Esophagus muscularis mucosa (tissue), 4 donors: ENCODE results near the gene PPARD. TPM values are rescaled to one million over a fixed set of nuclear protein-coding genes. Genes with fewer than 3 reads are reported as not detected.
"Not testable (repeated sequence)": the region's sequence is repeated elsewhere in the genome, so short reads cannot be mapped to it uniquely, and the experiment has no call there.

Experiments used
- DNase-seq: peaks from one replicate; pipeline ENCODE4 v3.0.0-alpha.2; 2017; ENCODE audit errors: extremely low spot score
- H3K27ac ChIP-seq, 4 donors: fragments of 200-600 bp; sonication (generic); replicated peaks in 1 of 4; 1 replicate in 3 of 4; 2 replicates in 1 of 4; pipeline ENCODE4 v1.5.1; 2016 to 2019; ENCODE audit warnings: mild to moderate bottlenecking in 1 of 4
- H3K27me3 ChIP-seq, 4 donors: fragments of 200-600 bp; sonication (generic); one replicate each; pipeline versions ENCODE4 v1.5.1 to v1.6.0; 2016 to 2019
- H3K36me3 ChIP-seq, 4 donors: fragments of 200-600 bp; sonication (generic); one replicate each; pipeline ENCODE4 v1.5.1; 2016 to 2019
- H3K4me1 ChIP-seq, 4 donors: fragments of 200-600 bp; sonication (generic); one replicate each; pipeline ENCODE4 v1.5.1; 2016 to 2019
- H3K4me3 ChIP-seq, 4 donors: fragments of 200-600 bp; sonication (generic); 1 replicate in 2 of 4; 2 replicates in 2 of 4; pipeline ENCODE4 v1.5.1; 2016 to 2019; ENCODE audit warnings: mild to moderate bottlenecking in 4 of 4, moderate library complexity in 1 of 4
- H3K9me3 ChIP-seq, 4 donors: fragments of 200-600 bp; sonication (generic); 1 replicate in 3 of 4; 2 replicates in 1 of 4; pipeline ENCODE4 v1.5.1; 2016 to 2019
- EP300 ChIP-seq: sonication (generic); formaldehyde crosslinking; IDR thresholded peaks from one replicate; pipeline ENCODE4 v1.6.1; 2017; ENCODE audit warnings: antibody characterized with exemption
- POLR2A ChIP-seq: fragments of 450-650 bp; IDR thresholded peaks from one replicate; pipeline ENCODE4 v1.6.1; 2017; ENCODE audit warnings: antibody characterized with exemption, moderate library complexity, mild to moderate bottlenecking, low read depth
- POLR2AphosphoS5 ChIP-seq, 2 donors: sonication (generic); formaldehyde crosslinking; IDR thresholded peaks; one replicate each; pipeline ENCODE4 v1.6.1; 2017; ENCODE audit warnings: antibody characterized with exemption in 2 of 2
- WGBS: methylation state at CpG from one replicate; pipeline ENCODE4 v1.1.5; 2018; 5-methylcytosine and 5-hydroxymethylcytosine counted together
- intact Hi-C: fragments of 100-400 bp; cut with DNase I; formaldehyde crosslinking; loops from one replicate; pipeline ENCODE4 v1.15.1; 2023
- total RNA-seq, 4 donors: library from RNA; depleted of rRNA; stranded (reverse); fragments of >200 nt; gene quantifications; one replicate each; pipeline versions ENCODE4 v1.1.0 to v1.2.1, GENCODE V29; 2016
- TF ChIP-seq, protein P1 (sequence below), 3 experiments: fragments of 200-600 bp in 2 of 3; fragments of 450-650 bp in 1 of 3; sonication (generic) in 2 of 3; IDR thresholded peaks; one replicate each; pipeline ENCODE4 v1.5.1; 2017 to 2019; ENCODE audit warnings: antibody characterized with exemption in 3 of 3, mild to moderate bottlenecking in 2 of 3, moderate library complexity in 1 of 3

The PPARD gene
- total RNA-seq, 4 donors from 2014 or later, result 10.8 to 22.4 (median 16.0) TPM

- no peak overlapping the region for H3K27ac ChIP-seq
- TF ChIP-seq, protein P1, sequence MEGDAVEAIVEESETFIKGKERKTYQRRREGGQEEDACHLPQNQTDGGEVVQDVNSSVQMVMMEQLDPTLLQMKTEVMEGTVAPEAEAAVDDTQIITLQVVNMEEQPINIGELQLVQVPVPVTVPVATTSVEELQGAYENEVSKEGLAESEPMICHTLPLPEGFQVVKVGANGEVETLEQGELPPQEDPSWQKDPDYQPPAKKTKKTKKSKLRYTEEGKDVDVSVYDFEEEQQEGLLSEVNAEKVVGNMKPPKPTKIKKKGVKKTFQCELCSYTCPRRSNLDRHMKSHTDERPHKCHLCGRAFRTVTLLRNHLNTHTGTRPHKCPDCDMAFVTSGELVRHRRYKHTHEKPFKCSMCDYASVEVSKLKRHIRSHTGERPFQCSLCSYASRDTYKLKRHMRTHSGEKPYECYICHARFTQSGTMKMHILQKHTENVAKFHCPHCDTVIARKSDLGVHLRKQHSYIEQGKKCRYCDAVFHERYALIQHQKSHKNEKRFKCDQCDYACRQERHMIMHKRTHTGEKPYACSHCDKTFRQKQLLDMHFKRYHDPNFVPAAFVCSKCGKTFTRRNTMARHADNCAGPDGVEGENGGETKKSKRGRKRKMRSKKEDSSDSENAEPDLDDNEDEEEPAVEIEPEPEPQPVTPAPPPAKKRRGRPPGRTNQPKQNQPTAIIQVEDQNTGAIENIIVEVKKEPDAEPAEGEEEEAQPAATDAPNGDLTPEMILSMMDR (IDR thresholded peaks at IDR 0.05), result no peak
- no peak for TF ChIP-seq POLR2AphosphoS5 (IDR thresholded peaks at IDR 0.05)
- TF ChIP-seq POLR2A, result no peak
- TF ChIP-seq EP300, result no peak
- H3K4me1 ChIP-seq, result peaks cover 0 to 9% (median 7%) of the 10 kb centered on the region in 4 donors
- H3K9me3 ChIP-seq, result no peaks in the 10 kb centered on the region
- no peaks in the 10 kb centered on the region for H3K36me3 ChIP-seq
- H3K27me3 ChIP-seq, result no peaks in the 10 kb centered on the region
- no peak overlapping the region for H3K4me3 ChIP-seq
- intact Hi-C loops, result no loop called here
- DNase-seq, result no peak
- 89% methylated on average over 8 of the region's 8 CpGs for WGBS
Measured at GRCh38 chr6:35436071-35436857, 93.9 kb downstream of the PPARD start.

DNA sequence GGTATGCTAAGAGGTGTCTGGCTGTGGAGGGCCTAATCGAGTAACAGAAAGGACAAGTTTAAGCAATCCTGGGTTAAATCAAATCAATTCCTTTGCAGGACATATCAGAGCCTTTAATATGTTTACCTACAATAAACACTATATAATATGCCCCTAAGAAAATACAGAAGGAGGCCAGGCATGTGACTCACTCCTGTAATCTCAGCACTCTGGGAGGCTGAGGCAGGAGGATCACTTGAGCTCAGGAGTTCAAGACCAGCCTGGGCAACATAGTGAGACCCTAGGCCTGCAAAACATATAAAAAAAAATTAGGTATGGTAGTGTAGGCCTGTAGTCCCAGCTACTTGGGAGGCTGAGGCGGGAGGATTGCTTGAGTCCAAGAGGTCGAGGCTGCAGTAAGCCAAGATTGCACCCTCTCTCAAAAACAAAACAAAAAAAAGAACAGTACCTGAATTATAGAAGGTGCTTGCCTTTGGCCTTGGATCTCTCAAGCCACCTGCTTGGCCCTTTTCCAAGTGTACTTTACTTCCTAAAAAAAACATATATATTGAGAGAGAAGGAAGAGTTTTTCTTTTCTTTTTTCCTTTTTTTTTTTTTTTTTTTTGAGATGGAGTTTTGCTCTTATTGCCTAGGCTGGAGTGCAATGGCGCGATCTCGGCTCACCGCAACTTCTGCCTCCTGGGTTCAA, 96.2 kb downstream of the PPARD start:
- DNase-seq, H3K9me3 ChIP-seq, H3K4me3 ChIP-seq, intact Hi-C loops, H3K27me3 ChIP-seq, H3K36me3 ChIP-seq, H3K27ac ChIP-seq, H3K4me1 ChIP-seq: not testable (repeated sequence)
- WGBS, result 88% methylated on average over 7 of the region's 7 CpGs

DNA sequence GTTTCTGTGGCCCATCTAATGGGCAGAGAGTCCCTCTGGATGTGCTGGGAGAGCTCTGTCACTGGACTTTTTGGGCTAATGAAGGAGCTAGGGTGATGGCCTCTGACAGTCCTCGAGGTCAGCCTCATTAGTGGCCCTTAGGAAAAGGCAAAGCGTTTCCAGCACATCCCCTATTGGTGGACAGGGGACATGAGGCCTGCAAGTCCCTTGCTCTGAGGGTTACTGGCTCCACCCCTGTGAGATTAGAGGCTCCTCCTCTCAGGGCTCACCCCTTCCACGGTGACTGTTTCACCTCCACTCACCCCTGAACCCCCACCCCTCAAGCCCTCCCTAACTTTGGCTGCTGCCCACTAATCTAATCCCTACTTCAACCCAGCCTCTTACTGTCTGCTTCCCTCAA, 97.0 kb downstream of the PPARD start:
- WGBS, result 46% methylated on average over 3 of the region's 3 CpGs
- intact Hi-C loops, result no loop called here
- Histone ChIP-seq H3K4me3 (no peak overlapping the region), H3K4me1 (peaks cover 0 to 9% (median 7%) of the 10 kb centered on the region in 4 donors), H3K27me3 (no peaks in the 10 kb centered on the region), H3K27ac (no peak overlapping the region), H3K9me3 (no peaks in the 10 kb centered on the region), H3K36me3 (no peaks in the 10 kb centered on the region)
- TF ChIP-seq POLR2A (no peak), EP300 (no peak), POLR2AphosphoS5 (IDR thresholded peaks at IDR 0.05) (no peak)
- TF ChIP-seq, protein P1 (IDR thresholded peaks at IDR 0.05), result no peak
- no peak for DNase-seq

DNA sequence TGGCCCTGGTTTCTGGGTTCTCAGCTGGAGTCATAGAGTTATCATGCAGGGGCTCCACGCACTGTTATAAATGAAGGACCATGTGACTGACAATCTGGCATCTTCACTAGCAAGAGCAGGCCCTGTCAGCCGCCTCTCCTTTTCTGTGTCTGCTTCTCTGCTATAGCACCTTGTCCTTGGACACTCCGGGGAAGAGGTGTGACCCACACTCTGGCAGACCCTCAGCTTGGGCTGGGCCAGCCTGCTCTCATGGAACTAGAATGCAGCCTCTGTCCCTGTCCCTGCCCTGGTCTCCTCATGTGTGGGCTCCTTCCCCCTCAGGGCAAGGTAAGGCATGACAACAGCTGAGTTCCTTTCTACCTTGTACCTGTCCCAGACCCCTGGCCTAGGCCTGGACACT, 98.8 kb downstream of the PPARD start:
- H3K4me1 ChIP-seq, result no peaks in the 10 kb centered on the region
- H3K36me3 ChIP-seq, result no peaks in the 10 kb centered on the region
- H3K9me3 ChIP-seq, result no peaks in the 10 kb centered on the region
- H3K27ac ChIP-seq, result no peak overlapping the region
- H3K4me3 ChIP-seq, result no peak overlapping the region
- 86% methylated on average over 2 of the region's 3 CpGs for WGBS
- DNase-seq, result no peak
- no peaks in the 10 kb centered on the region for H3K27me3 ChIP-seq
- TF ChIP-seq, protein P1 (IDR thresholded peaks at IDR 0.05), result no peak
- TF ChIP-seq POLR2A, result no peak
- no peak for TF ChIP-seq EP300
- TF ChIP-seq POLR2AphosphoS5 (IDR thresholded peaks at IDR 0.05), result no peak
- intact Hi-C loops, result no loop called here

GRCh38 chr6:35441642-35442041, 99.3 kb downstream of the PPARD start:
- TF ChIP-seq EP300, result no peak
- no peak for TF ChIP-seq POLR2AphosphoS5 (IDR thresholded peaks at IDR 0.05)
- TF ChIP-seq, protein P1 (IDR thresholded peaks at IDR 0.05), result no peak
- no peak for TF ChIP-seq POLR2A
- H3K27ac ChIP-seq, result no peak overlapping the region
- 90% methylated on average over 4 of the region's 4 CpGs for WGBS
- H3K4me1 ChIP-seq, result no peaks in the 10 kb centered on the region
- no peaks in the 10 kb centered on the region for H3K36me3 ChIP-seq
- H3K9me3 ChIP-seq, result no peaks in the 10 kb centered on the region
- no peak for DNase-seq
- no peak overlapping the region for H3K4me3 ChIP-seq
- intact Hi-C loops, result no loop called here
- H3K27me3 ChIP-seq, result no peaks in the 10 kb centered on the region
